Esophagus mucosa (tissue), 1 donor: ENCODE data around the gene TAF4. TPM values are rescaled to one million over a fixed set of nuclear protein-coding genes. Genes with fewer than 3 reads are reported as not detected.
A peak's percentile ranks its signal among the peaks of the same experiment; 100 is the strongest.
"Not testable (repeated sequence)": the region's sequence is repeated elsewhere in the genome, so short reads cannot be mapped to it uniquely, and the experiment has no call there.

ENCODE experiments used
- ATAC-seq: fragments of 200-7000 bp; cut with Tn5 transposase; one replicate; pipeline ENCODE4 v1.9.1; 2020
- total RNA-seq: library from RNA; stranded (reverse); gene quantifications from one replicate; pipeline ENCODE4 v1.2.4, GENCODE V29; 2023
- donor health status: DM: yes; HTN: yes; CAD: no.

Gene TAF4, protein sequence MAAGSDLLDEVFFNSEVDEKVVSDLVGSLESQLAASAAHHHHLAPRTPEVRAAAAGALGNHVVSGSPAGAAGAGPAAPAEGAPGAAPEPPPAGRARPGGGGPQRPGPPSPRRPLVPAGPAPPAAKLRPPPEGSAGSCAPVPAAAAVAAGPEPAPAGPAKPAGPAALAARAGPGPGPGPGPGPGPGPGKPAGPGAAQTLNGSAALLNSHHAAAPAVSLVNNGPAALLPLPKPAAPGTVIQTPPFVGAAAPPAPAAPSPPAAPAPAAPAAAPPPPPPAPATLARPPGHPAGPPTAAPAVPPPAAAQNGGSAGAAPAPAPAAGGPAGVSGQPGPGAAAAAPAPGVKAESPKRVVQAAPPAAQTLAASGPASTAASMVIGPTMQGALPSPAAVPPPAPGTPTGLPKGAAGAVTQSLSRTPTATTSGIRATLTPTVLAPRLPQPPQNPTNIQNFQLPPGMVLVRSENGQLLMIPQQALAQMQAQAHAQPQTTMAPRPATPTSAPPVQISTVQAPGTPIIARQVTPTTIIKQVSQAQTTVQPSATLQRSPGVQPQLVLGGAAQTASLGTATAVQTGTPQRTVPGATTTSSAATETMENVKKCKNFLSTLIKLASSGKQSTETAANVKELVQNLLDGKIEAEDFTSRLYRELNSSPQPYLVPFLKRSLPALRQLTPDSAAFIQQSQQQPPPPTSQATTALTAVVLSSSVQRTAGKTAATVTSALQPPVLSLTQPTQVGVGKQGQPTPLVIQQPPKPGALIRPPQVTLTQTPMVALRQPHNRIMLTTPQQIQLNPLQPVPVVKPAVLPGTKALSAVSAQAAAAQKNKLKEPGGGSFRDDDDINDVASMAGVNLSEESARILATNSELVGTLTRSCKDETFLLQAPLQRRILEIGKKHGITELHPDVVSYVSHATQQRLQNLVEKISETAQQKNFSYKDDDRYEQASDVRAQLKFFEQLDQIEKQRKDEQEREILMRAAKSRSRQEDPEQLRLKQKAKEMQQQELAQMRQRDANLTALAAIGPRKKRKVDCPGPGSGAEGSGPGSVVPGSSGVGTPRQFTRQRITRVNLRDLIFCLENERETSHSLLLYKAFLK
- 7.7 TPM for total RNA-seq

DNA sequence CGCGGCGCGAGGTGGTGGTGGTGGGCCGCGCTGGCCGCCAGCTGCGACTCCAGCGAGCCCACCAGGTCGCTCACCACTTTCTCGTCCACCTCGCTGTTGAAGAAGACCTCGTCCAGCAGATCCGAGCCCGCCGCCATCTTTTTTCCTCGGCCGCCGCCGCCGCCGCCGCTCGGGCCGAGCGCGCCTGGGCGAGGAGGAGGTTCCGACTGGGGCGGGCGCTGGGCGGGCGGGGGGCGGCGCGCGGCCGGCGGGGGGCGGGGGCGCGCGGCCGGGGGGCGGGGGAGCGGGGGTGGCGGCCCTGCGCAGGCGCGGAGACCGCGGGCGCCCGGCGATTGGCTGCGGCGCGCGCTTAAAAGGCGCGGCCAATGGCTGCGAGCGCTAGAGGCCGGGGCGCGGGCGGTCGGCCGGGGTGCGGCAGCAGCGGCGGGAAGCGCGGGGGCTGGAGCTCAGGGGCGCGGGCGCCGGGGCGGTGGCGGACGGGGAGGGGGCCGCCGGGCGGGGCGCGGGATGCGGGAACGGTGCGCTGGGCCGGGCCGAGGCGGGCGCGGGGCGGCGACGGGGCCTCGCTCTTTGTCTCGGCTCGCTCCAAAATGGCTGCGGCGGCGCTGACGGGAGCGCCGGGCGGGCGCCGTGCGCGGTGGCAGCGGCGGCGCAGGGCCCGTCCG is at the start of gene TAF4:
Gene TAF4 (minus strand): TSS at position 208 of the 665 bp plus-strand sequence. CDS start 71 bp downstream, at position 137.
- peak; percentile 79 for ATAC-seq

GRCh38 chr20:62114894-62115293 is 49.2 kb upstream of the TAF4 start:
- ATAC-seq = no peak

DNA sequence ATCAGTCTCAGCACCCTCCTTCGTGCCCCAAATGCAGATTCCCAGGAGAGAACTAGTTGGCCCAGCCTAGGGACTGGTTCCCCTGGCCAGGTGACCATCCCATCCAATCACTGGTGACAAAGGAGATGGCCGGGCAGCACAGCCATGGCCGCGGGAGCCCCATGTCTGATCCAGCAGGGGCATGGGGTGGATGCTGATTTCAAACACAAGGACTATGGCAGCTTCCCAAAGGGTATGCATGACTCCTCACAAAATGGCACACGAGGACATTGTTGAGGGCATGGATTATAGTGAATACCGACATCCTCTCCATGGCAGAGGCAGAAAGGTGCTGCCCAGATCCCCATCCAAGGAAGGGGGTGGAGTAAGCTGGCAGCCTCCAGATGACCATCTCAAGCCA is 46.7 kb upstream of the TAF4 start:
- no peak for ATAC-seq

- no peak for ATAC-seq
Observed at GRCh38 chr20:62111148-62111547, 45.5 kb upstream of the TAF4 start.

DNA sequence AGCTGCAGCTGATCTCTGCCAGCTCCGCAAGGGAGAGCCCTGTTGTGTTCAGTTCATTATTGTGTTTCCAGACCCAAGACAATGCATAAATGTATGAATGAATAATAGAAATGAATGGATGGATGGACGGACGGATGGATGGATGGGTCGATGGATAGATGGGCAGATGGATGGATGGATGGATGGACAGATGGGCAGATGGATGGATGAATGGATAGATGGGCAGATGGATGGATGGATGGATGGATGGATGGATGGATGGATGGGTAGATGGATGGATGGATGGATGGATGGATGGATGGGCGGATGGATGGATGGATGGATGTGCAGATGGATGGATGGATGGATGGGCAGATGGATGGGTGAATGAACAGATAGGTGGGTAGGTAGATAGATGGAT is 39.9 kb upstream of the TAF4 start:
- ATAC-seq = no peak

GRCh38 chr20:62104791-62105345 is 39.2 kb upstream of the TAF4 start:
- no peak for ATAC-seq

DNA sequence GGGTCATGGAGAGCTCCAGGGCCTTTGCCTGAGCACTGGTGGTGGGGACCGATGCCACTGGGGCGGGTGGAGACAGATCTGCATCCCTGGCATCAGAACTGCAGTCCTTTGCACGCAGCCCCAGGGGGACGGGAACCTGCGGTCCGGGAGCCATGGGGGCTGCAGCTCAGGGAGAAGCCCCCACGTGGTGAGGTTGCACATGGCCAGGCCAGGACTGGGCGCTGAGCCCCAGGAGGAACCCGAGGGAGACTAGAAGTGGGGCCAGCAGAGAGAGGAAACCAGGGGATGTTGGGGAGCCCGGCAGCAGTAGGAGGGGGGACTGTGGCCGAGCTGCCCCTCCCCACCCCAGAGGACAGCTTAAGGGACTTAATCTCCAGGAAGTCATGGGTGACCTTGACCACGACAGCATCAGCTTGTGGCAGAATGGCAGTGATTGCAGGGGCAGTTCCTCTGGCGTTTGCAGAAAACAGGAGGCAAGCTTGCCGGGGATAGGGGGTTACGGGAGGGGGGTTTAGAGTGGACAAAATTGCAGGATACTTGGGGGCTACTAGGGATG is 38.6 kb upstream of the TAF4 start:
- ATAC-seq = no peak

DNA sequence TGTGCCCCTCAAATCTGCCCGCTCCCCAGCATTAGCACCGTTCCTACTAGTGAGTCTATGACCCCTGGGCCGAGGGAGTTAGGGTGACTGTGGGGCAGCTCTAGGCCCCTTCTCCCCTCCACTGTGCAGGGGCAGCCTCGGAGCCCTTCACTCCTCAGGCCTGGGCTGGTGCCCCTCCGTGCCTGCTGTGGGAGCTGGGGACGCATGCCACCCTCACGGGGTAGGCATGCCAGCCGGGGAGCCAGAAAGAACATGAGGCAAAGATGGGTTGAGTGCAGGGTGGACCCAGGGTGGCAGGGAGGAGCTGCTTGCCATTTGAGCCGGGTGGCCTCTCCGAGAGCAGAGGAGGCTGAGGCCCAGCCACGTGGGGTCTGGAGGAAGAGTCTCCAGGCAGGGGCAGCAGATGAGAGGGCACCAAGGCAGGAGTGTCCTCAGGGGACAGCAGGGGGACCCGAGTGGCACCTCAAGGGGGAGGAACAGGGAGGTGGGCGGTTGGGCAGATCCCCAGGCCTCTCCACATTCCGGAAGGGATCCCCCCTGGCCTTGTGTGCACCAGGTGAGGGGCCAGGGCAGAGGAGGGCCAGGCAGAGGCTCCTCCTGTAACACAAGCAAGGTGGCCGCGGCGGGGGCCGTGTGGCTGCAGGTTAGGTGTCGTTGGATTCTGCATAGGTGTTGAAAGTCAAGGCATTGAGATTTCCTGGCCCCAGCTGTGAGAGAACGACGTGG is 38.0 kb upstream of the TAF4 start:
- ATAC-seq = no peak

- ATAC-seq = no peak
Observed at GRCh38 chr20:62101078-62101477, 35.4 kb upstream of the TAF4 start.

GRCh38 chr20:62097881-62098407 is 32.3 kb upstream of the TAF4 start:
- no peak for ATAC-seq

- ATAC-seq = no peak
Observed at GRCh38 chr20:62096421-62097380, 31.0 kb upstream of the TAF4 start.

DNA sequence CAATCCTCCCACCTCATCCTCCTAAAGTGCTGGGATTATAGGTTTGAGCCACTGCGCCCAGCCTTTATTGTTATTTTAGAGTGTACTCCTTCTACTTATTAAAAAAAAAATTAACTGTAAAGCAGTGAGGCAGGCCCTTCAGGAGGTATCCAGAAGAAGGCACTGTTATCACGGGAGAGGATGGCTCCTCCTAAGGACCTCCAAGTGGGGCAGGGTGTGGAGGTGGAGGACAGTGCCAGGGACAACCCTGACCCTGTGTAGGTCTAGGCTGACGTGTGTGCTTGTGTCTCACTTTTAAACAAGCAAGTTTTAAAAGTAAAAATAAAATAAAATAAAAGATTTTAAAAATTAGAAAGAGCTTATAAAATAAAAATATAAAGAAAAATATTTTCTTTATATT is 23.7 kb upstream of the TAF4 start:
- no peak for ATAC-seq

DNA sequence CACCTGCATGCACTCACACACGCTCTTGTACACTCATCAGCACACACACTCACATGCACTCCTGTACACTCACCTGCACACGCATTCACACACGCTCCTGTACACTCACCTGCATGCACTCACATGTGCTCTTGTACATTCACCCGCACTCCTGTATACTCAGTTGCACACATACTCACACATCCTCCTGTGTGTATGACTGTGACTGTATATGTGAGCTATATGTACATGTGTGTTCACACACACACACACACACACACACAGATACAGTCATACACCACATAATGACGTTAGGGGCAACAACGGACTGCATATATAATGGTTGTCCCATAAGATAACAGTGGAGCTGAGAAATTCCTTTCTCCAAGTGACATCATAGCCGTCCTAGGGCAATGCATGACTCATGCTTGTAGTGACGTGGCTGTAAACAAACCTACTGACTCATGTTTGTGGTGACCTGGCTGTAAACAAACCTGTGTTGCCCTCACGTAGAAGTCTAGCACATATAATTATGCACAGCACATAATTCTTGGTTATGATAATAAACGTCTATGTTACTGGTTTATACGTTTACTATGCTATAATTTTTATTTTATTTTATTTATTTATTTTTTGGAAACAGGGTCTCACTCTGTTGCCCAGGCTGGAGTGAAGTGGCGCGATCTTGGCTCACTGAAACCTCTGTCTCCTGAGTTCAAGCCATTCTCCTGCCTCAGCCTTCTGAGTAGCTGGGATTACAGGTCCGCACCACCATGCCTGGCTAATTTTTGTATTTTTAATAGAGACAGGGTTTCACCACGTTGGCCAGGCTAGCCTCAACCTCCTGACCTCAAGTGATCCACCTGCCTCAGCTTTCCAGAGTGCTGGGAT is 22.8 kb upstream of the TAF4 start:
- peak; percentile 81 for ATAC-seq

- ATAC-seq = no peak
Observed at GRCh38 chr20:62087632-62088031, 22.0 kb upstream of the TAF4 start.

DNA sequence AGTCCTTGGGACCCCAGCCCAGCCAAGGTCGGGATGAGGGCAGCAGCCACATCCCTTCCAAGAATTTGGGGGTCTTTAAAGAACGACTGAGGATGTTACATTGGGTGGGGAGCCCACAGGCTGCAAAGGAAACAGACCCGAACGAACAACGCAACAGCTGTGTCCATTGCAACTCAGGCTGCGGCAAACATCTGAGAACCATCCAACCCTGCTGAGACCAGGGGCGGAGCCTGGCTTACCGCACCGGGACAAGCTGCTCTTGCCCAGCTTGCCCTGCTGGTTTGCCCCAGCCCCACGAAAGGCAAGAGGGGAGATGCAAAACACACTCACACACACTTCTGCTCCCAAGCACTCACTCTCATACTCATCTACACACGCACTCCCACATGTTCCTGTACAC is 21.5 kb upstream of the TAF4 start:
- no peak for ATAC-seq

GRCh38 chr20:62085206-62085605 is 19.5 kb upstream of the TAF4 start:
- ATAC-seq = no peak

DNA sequence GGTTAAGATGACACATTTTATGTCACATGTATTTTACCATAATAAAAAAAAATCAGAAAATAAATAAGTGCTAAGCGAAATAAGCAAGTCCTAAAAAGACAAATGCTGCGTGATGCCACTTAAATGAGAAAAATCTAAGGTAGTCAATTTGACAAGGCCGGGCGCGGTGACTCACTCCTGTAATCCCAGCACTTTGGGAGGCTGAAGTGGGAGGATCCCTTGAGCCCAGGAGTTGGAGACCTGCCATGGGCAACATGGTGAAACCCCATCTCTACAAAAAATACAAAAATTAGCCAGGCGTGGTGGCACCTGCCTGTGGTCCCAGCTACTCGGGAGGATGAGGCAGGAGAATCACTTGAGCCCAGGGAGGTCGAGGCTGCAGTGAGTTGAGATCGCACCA is 18.5 kb upstream of the TAF4 start:
- ATAC-seq = not testable (repeated sequence)

DNA sequence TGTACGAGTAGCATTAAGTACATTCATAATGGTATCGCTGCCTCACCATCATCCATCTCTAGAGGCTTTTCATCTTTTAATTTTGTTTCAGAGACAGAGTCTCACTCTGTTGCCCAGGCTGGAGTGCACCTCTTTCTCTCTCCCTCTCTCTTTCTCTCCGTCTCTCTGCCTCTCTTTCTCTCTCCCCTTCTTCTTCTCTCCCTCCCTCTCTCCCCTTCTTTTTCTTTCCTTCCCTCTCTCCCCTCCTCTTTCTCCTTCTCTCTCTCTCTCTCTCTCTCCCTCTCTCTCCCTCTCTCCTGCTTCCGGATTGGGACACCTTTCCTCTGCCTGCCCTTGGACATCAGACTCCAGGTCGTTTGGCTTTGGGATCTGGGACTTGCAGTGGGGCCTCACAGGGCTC is 17.6 kb upstream of the TAF4 start:
- no peak for ATAC-seq
